NCI-H524 treated with DMSO at 0.1 percent for 48 hours (cell line): ENCODE measurements around the gene SMCO1.
"Not testable (repeated sequence)": the region's sequence is repeated elsewhere in the genome, so short reads cannot be mapped to it uniquely, and the experiment has no call there.

Experiments
- DNase-seq: peaks from one replicate; lab custom pipeline; 2025; lab: John Stamatoyannopoulos, UW

SMCO1 gene

GRCh38 chr3:196492080-196492479, 23.1 kb downstream of the SMCO1 start:
- no peak for DNase-seq

- DNase-seq: no peak
These were observed 25.4 kb downstream of the SMCO1 start for GRCh38 chr3:196489747-196490146.

GRCh38 chr3:196486263-196486662, 28.9 kb downstream of the SMCO1 start:
- no peak for DNase-seq

GRCh38 chr3:196477678-196478077, 37.5 kb downstream of the SMCO1 start:
- no peak for DNase-seq

- DNase-seq: no peak
These were observed 42.9 kb downstream of the SMCO1 start for GRCh38 chr3:196472286-196472685.

GRCh38 chr3:196471551-196471950, 43.6 kb downstream of the SMCO1 start:
- no peak for DNase-seq

GRCh38 chr3:196470182-196470581, 45.0 kb downstream of the SMCO1 start:
- not testable (repeated sequence) for DNase-seq

GRCh38 chr3:196463804-196464203, 51.3 kb downstream of the SMCO1 start:
- DNase-seq: peak; percentile 73

GRCh38 chr3:196463478-196463756, 51.7 kb downstream of the SMCO1 start:
- DNase-seq: no peak

GRCh38 chr3:196462680-196463477, 52.3 kb downstream of the SMCO1 start:
- not testable (repeated sequence) for DNase-seq

GRCh38 chr3:196458063-196458462, 57.1 kb downstream of the SMCO1 start:
- DNase-seq: no peak

GRCh38 chr3:196457470-196457869, 57.7 kb downstream of the SMCO1 start:
- not testable (repeated sequence) for DNase-seq
